Measurements from ENCODE around the gene PLS3.

Gene PLS3

GRCh38 chrX:115689931-115690330 lies 129.0 kb downstream of the PLS3 start:
- H3K27me3 Mint-ChIP-seq, result peaks cover 6% of the 10 kb centered on the region
- H3K4me3 Mint-ChIP-seq, result no peak overlapping the region
- no peaks in the 10 kb centered on the region for H3K4me1 Mint-ChIP-seq
- no peak overlapping the region for H3K27ac Mint-ChIP-seq
- H3K9me3 Mint-ChIP-seq, result no peaks in the 10 kb centered on the region
- ATAC-seq (no peak), DNase-seq (no peak)

GRCh38 chrX:115690511-115691216 lies 129.7 kb downstream of the PLS3 start:
- Mint-ChIP-seq H3K27ac (peak overlapping the region; percentile 33 to 89), H3K4me1 (no peaks in the 10 kb centered on the region), H3K27me3 (peaks cover 6% of the 10 kb centered on the region), H3K9me3 (no peaks in the 10 kb centered on the region), H3K4me3 (no peak overlapping the region)
- DNase-seq (peak; percentile 20 to 27), ATAC-seq (peak; percentile 68)

GRCh38 chrX:115693476-115693875 lies 132.5 kb downstream of the PLS3 start:
- ATAC-seq (no peak), DNase-seq (no peak)
- Mint-ChIP-seq H3K9me3 (no peaks in the 10 kb centered on the region), H3K27me3 (peaks cover 6% of the 10 kb centered on the region), H3K4me1 (no peaks in the 10 kb centered on the region), H3K4me3 (no peak overlapping the region), H3K27ac (no peak overlapping the region)

- Mint-ChIP-seq H3K27me3 (peaks cover 6% of the 10 kb centered on the region), H3K4me3 (no peak overlapping the region), H3K27ac (no peak overlapping the region), H3K4me1 (no peaks in the 10 kb centered on the region), H3K9me3 (no peaks in the 10 kb centered on the region)
- ATAC-seq (no peak), DNase-seq (no peak)
Measured at GRCh38 chrX:115694028-115694427, 133.1 kb downstream of the PLS3 start.

- no peak overlapping the region for H3K4me3 Mint-ChIP-seq
- H3K9me3 Mint-ChIP-seq, result no peaks in the 10 kb centered on the region
- peaks cover 3% of the 10 kb centered on the region for H3K27me3 Mint-ChIP-seq
- no peak overlapping the region for H3K27ac Mint-ChIP-seq
- ATAC-seq (no peak), DNase-seq (no peak)
- no peaks in the 10 kb centered on the region for H3K4me1 Mint-ChIP-seq
Measured at GRCh38 chrX:115696039-115696438, 135.1 kb downstream of the PLS3 start.

GRCh38 chrX:115696939-115697338 lies 136.0 kb downstream of the PLS3 start:
- ATAC-seq, result no peak
- no peaks in the 10 kb centered on the region for H3K27me3 Mint-ChIP-seq
- H3K4me1 Mint-ChIP-seq, result no peaks in the 10 kb centered on the region
- no peaks in the 10 kb centered on the region for H3K9me3 Mint-ChIP-seq
- DNase-seq, result no peak
- H3K4me3 Mint-ChIP-seq, result no peak overlapping the region
- H3K27ac Mint-ChIP-seq, result no peak overlapping the region

GRCh38 chrX:115697806-115698205 lies 136.8 kb downstream of the PLS3 start:
- Mint-ChIP-seq H3K4me1 (no peaks in the 10 kb centered on the region), H3K27me3 (no peaks in the 10 kb centered on the region), H3K4me3 (no peak overlapping the region), H3K9me3 (no peaks in the 10 kb centered on the region), H3K27ac (no peak overlapping the region)
- DNase-seq (no peak), ATAC-seq (no peak)
